Germinal center (tissue), 1 donor: Measurements from ENCODE around the gene PHLDB1.
A peak's percentile ranks its signal among the peaks of the same experiment; 100 is the strongest.
"Not testable (repeated sequence)": the region's sequence is repeated elsewhere in the genome, so short reads cannot be mapped to it uniquely, and the experiment has no call there.

Experiments
- DNase-seq: peaks from one replicate; pipeline ENCODE4 v3.0.0; 2012; ENCODE audit warnings: mixed read lengths, low spot score

Gene PHLDB1

GRCh38 chr11:118659314-118659952 is 52.0 kb downstream of the PHLDB1 start:
- peak; percentile 93 for DNase-seq

DNA sequence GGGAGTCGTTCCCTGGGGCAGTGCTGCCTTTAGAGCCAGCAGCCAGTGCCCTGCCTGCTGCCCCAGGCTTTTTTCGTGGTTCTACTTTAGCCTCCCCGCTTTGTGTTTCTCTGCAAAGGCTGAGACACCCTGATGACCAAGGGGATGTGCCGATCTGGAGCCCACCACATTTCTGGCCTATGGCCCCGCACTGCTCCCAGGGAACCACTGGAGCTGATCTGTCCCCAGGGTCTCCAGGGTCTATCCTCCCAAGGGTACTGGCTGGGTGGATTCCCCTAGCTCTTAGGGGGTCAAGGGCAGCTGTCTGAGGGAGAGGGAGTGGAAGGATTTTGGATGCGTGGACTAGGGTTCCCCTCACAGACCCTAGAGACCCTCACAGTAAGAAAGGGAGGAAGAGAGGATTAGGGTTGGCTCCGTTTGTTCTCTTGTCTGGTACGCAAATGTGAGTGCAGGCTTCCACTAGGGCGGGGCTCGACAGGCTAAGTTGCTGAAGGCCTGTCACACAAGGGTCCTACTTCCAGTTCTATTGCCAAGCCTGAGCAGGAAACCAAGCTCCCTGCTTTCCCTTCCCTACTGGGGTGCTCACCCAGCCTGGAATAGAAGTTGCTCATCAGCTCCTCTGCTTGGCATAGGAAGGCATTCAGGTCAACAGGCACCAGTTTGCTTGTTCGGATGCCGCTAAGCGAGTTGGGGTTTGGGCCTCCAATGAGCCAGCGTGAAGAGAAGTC is 52.7 kb downstream of the PHLDB1 start:
- no peak for DNase-seq

DNA sequence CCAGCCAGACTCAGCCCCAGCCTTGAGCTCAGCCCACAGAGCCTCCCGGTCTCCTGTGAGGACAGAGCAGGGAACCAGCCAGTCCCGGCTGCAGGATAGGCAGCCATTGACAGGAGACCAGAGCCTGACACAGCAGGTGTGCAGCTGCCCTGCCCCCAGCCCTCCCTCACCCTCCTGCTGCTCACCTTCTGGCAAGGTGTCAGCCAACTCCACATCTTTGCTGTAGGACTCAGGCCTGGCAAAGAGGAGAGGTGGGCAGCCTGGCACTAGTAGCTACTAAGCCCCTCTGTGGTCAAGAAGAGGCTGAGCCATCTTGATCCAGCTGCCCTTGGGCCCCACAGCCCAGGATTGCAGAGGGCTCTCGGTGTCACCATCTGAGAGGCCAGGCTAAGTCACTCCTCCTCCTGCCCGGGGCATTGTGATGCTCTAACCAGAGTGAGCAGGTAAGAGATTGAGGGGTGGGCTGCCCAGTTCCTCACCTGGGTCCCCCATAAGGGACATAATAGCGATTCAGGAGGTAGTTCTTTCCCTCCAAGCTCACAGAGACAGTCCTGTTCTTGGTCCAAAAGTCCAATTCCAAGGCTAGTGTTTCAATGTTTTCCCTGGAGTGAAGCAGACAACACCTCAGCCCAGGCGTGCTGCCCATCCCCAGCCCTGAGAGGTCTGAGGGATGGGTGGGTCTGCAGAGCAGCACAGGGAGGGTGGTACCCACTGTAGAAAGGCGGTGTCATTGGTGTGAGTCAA is 53.4 kb downstream of the PHLDB1 start:
- DNase-seq = no peak

GRCh38 chr11:118661425-118662301 is 54.2 kb downstream of the PHLDB1 start:
- no peak for DNase-seq

DNA sequence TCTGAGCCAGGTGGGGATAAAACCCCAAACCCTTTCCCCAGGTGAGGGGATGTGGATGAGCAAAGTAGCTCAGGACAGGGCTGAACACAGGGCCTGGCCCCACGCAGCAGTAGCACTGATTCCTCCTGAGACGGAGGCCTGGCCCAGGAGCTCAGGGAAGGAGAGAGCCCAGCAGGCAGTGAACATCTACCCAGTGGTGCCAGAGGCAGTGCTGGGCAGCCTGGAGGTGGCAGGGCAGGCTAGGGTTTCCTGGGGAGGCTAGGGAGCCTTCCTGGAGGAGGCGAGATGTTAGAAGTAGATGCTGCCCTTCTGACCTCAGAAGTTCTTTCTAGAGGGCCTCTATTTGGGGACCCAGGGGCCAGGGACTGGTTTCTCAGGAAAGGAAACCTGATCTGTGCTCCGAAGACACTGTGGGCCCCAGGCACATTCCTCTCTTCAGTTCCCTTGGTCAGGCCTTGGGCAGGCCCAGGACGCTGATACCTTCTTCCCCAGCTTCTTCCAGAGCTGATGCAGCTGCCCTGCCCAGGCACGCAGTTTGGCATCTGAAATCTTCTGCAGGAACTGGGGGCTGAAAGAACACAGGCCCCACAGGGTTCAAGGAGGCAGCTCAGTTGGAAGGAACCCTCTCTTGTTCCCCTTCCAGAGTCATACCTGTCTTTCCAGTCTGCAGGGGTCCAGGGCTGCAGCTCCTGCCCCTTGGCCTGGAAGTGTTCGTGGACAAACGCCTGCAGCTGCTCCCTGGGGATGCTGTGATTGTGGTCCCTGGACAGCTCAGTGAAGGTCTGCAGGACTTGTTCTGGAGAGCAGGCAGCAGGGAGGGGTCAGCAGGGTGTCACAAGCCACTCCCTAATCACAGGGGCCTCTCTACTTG is 55.2 kb downstream of the PHLDB1 start:
- no peak for DNase-seq

GRCh38 chr11:118663381-118663780 is 56.0 kb downstream of the PHLDB1 start:
- no peak for DNase-seq

GRCh38 chr11:118663902-118664301 is 56.5 kb downstream of the PHLDB1 start:
- no peak for DNase-seq

DNA sequence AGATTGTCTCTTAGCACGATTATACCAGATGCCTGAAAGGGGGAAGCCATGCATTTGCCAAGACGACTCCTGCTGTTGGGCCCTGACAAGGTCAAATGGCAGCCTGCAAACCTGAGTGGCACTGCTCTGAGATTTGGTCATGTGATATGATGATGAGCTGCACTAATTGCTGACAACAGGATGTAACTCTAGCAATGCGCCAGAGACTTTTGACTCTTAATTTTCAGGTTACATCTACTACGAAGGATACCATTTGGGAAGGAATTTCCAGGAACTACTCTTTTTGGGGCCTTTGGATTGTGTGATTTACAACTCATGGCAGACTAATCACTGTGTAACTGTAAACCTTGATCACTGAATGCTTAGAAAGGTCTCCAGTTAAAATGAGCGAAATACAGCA is 59.0 kb downstream of the PHLDB1 start:
- no peak for DNase-seq

- no peak for DNase-seq
Observed at GRCh38 chr11:118670063-118670462, 62.6 kb downstream of the PHLDB1 start.

DNA sequence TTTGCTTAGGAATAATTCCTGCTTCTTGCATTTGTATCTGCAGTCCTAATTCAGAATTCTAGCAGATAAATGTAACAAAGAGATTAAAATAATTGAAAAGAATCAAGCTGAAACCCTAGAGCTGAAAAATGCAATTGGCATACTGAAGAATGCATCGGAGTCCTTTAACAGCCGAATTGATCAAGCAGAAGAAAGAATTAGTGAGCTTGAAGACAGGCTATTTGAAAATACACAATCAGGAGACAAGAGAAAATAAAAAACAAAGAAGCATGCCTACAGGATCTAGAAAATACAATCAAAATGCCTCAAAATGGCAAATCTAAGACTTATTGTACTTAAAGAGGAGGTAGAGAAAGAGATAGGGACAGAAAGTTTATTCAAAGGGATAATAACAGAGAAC is 63.8 kb downstream of the PHLDB1 start:
- DNase-seq = no peak

DNA sequence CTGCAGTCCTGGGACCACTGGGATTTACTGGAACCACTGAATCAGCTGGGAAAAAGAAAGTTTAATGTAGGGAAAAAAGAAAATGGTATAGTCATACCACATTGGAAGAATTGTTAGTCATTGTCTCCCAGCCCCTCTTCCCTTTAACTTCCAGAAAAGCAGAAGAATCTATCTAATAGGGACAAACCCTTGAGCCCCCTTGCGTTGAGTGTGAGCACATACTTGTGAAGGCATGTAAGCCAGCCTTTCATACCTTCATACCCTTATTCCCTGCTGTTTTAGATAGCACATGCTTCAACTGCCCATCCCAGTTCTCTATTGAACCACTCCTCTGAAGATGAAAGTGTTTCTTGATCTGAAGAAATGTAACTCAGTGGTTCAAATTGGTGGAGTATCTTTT is 65.4 kb downstream of the PHLDB1 start:
- no peak for DNase-seq

- no peak for DNase-seq
Observed at GRCh38 chr11:118673361-118674081, 66.1 kb downstream of the PHLDB1 start.

GRCh38 chr11:118674082-118674435 is 66.6 kb downstream of the PHLDB1 start:
- no peak for DNase-seq

- no peak for DNase-seq
Observed at GRCh38 chr11:118677977-118678376, 70.6 kb downstream of the PHLDB1 start.

DNA sequence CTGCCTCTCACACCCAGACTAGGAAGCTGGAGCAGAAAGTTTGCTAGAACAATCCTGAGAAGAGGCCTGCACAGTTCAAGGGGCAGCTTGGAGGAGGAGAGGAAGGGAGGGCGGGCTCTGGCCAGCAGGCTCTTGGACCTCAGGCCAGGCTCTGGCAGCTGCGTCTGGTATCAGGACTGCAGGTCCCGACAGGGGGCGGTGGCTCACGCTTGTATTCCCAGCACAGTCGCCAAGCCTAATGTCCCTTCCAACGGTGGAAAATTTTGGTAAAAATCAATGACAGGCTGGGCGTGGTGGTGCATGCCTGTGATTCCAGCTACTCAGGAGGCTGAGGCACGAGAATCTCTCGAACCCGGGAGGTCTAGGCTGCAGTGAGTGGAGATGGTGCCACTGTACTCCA is 71.5 kb downstream of the PHLDB1 start:
- DNase-seq = not testable (repeated sequence)

- no peak for DNase-seq
Observed at GRCh38 chr11:118679483-118679882, 72.1 kb downstream of the PHLDB1 start, which contains the start of gene TREH. Gene TREH, minus strand, starts transcription at chr11:118679650. Its CDS starts 23 bp downstream, at chr11:118679627.

DNA sequence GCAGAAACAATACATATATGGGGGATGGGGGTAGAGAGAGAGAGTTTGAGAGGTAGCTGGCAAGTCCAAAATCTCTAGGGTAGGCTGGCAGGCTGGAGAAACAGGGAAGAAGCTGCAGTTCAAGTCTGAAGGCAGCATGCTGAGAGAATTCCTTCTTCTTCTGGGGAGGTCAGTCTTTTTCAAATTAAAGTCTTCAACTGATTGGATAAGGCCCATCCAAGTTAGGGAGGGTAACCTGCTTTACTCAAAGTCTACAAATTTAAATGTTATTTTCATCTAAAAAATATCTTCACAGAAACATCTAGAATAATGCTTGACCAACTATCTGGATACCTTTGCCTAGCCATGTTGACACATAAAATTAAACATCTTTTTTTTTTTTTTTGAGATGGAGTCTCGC is 75.0 kb downstream of the PHLDB1 start:
- no peak for DNase-seq

GRCh38 chr11:118682939-118683338 is 75.5 kb downstream of the PHLDB1 start:
- DNase-seq = not testable (repeated sequence)

- DNase-seq = no peak
Observed at GRCh38 chr11:118684187-118684586, 76.8 kb downstream of the PHLDB1 start.

DNA sequence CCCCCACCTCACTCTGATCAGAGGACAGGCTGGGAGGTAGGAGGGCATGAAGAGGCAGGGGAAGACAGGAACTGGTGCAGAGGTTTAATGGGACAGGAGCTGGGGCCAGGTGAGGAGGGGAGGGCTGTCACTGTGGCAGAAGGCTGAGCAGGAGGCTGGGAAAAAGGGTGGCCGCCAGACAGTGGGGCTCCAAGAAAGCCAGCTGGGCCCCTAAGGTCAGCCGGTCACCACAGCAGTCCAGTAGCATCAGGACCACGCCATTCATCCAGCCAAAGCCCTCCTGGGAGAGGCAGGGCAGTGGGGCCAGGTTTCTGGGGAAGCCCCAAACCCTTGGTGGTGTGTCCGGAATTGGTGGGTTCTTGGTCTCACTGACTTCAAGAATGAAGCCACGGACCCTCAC is 80.5 kb downstream of the PHLDB1 start:
- DNase-seq = no peak
